Fibroblast of the aortic adventitia (primary cell): ENCODE data around the gene ACO1. TPM values are rescaled to one million over a fixed set of nuclear protein-coding genes. Genes with fewer than 3 reads are reported as not detected.
A peak's percentile ranks its signal among the peaks of the same experiment; 100 is the strongest.

Experiments used
- DNase-seq: peaks from one replicate; pipeline ENCODE4 v3.0.0-alpha.2; 2010; ENCODE audit warnings: low read depth
- H3K4me3 ChIP-seq: 2 replicates; pipeline ENCODE4 v1.5.1; 2011; ENCODE audit warnings: low read depth, mild to moderate bottlenecking, control low read depth, low read length, moderate library complexity
- CTCF ChIP-seq: IDR thresholded peaks from 2 replicates; pipeline ENCODE4 v1.5.1; 2011; ENCODE audit warnings: mild to moderate bottlenecking, low read length, control low read depth, inconsistent platforms; ENCODE audit not compliant: insufficient read depth
- total RNA-seq: library from RNA; depleted of rRNA; stranded (reverse); fragments of >200 nt; gene quantifications from 2 replicates; pipeline ENCODE4 v1.2.3, GENCODE V29; 2012; ENCODE audit warnings: low replicate concordance

The ACO1 gene
- total RNA-seq, 1 donor: 81.3 TPM

DNA sequence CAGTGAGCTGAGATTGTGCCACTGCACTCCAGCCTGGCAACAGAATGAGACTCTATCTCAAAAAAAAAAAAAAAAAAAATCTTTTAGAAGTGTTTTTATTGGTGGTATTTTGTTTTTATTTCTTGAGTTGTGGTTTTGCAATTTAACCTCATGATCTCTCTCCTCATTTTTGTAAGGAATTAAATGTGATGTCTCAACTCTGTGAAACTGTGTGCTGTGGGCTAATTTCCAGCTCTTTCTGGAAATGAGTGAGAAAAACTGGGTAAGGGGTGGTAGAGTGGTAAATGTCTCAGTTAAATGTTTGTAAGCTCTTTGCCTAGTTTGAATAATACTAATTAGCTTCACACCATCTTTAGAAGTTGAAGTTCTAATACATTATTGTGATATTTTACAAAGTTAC lies 29.0 kb downstream of the ACO1 start:
- no peak overlapping the region for H3K4me3 ChIP-seq
- no peak for TF ChIP-seq CTCF
- peak; percentile 27 for DNase-seq

GRCh38 chr9:32414856-32415255 lies 30.4 kb downstream of the ACO1 start:
- DNase-seq: no peak
- H3K4me3 ChIP-seq: no peak overlapping the region
- TF ChIP-seq CTCF: no peak

- DNase-seq: no peak
- no peak overlapping the region for H3K4me3 ChIP-seq
- no peak for TF ChIP-seq CTCF
These were observed 35.5 kb downstream of the ACO1 start for GRCh38 chr9:32419921-32420320.

- no peak for TF ChIP-seq CTCF
- no peak for DNase-seq
- no peak overlapping the region for H3K4me3 ChIP-seq
These were observed 37.9 kb downstream of the ACO1 start for GRCh38 chr9:32422237-32422806.

GRCh38 chr9:32423371-32423770 lies 38.9 kb downstream of the ACO1 start:
- no peak overlapping the region for H3K4me3 ChIP-seq
- TF ChIP-seq CTCF: no peak
- DNase-seq: no peak

- DNase-seq: no peak
- no peak for TF ChIP-seq CTCF
These were observed 40.2 kb downstream of the ACO1 start for GRCh38 chr9:32424616-32425015.

More at GRCh38 chr9:32424616-32425015, 40.2 kb downstream of the ACO1 start:
- no peak overlapping the region for H3K4me3 ChIP-seq
